GM18502 (cell line): ENCODE results near the gene PELO.

ENCODE experiments used
- ATAC-seq: cut with Tn5 transposase; IDR thresholded peaks from one replicate; pipeline ENCODE4 v1.9.1; 2021; ENCODE audit warnings: mild to moderate bottlenecking; ENCODE audit not compliant: unreplicated experiment, poor library complexity

PELO gene

GRCh38 chr5:52824827-52825226, 37.1 kb downstream of the PELO start:
- no peak for ATAC-seq

DNA sequence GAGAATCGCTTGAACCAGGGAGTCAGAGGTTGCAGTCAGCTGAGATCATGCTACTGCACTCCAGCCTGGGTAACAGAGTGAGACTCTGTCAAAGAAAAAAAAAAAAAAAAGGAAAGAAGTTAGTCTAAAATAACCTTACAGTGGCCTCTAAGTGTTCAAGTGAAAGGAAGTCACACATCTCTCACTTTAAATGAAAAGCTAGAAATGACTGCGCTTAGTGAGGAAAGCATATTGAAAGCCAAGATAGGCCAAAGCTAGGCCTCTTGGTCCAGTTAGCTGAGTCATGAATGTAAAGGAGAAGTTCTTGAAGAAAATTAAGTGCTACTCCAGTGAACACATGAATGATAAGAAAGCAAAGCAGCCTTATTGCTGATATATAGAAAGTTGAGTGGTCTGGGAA, 38.1 kb downstream of the PELO start:
- ATAC-seq, result peak; percentile 96

- ATAC-seq, result no peak
Measured at GRCh38 chr5:52827815-52828214, 40.1 kb downstream of the PELO start.

- no peak for ATAC-seq
Measured at GRCh38 chr5:52829664-52830063, 41.9 kb downstream of the PELO start.

- ATAC-seq, result no peak
Measured at GRCh38 chr5:52830650-52831049, 42.9 kb downstream of the PELO start.

DNA sequence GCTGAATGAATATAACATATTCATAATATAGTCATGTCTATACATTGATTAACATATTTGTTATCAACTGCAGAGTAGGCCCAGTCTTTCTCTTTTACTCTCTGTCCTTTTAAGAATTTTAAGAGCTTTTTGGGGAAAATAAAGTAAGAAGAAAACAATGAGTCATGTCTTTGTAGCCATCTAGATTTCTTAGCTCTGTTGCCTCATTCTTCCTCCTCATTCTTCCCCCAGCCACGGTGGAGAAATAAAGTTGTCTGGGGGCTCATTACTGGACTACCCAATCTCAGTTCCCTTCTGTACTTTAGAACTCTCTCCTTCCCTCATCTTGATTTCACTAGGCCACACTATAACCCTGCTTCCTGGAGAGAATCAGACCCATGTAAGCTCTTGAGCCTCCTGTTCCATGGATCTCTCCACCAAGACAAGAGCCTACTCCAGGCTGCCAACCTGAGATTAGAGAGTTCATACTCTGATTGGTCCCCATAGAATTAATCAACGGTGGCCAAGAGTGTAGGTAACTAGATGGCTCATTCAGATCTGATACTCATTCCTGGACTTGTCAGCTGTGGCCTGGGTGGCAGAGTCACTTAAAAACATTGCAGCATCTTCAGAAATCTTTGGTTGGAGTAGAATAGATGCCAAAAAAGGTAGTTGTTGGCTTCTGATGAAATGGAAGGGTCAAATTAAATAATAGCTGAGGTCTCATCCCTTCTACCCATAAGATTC, 44.2 kb downstream of the PELO start:
- no peak for ATAC-seq

DNA sequence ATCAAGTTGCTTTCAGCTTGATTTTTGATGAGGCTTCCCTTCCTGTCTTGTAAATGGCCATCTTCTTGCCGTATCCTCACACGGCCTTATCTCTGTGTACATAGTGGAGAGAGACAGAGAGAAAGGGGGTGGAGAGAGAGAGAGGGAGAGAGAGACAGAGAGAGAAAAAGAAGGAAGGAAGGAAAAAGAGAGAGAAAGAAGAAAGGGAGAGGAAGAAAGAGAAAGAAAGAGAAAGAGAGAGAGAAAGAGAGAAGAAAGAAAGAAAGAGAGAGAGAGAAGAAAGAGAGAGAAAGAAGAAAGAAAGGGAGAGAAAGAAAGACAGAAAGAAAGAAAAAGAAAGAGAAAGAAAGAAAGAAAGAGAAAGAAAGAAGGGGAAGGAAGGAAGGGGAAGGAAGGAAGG, 46.6 kb downstream of the PELO start:
- no peak for ATAC-seq

GRCh38 chr5:52837068-52837467, 49.4 kb downstream of the PELO start:
- no peak for ATAC-seq
